Stromal cell of bone marrow (primary cell): ENCODE measurements around the gene ID4.
A peak's percentile ranks its signal among the peaks of the same experiment; 100 is the strongest.
"Not testable (repeated sequence)": the region's sequence is repeated elsewhere in the genome, so short reads cannot be mapped to it uniquely, and the experiment has no call there.

Experiments
- DNase-seq: peaks from one replicate; pipeline ENCODE4 v3.0.0-alpha.2; 2012; ENCODE audit warnings: low read depth

The ID4 gene

GRCh38 chr6:19833947-19834346, 3.2 kb upstream of the ID4 start:
- DNase-seq: no peak

DNA sequence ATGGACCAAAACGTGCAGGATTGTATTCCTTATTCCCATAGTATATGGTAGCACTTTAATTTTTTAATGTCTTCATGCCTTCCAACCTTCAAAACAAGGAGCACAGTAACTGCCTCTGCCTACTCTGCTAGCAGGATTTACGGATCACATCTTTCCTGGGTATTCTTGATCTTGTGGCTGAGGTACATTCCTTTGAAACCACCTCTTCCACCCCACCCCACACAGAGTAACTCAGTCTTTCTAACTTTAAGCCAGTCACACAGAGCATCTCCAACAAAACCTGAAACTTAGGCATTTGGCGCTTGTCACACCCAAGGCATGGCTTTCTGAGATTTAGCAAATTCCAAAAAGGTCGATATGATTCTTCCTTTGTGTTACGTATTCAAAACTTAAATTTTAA, 2.3 kb upstream of the ID4 start:
- no peak for DNase-seq

DNA sequence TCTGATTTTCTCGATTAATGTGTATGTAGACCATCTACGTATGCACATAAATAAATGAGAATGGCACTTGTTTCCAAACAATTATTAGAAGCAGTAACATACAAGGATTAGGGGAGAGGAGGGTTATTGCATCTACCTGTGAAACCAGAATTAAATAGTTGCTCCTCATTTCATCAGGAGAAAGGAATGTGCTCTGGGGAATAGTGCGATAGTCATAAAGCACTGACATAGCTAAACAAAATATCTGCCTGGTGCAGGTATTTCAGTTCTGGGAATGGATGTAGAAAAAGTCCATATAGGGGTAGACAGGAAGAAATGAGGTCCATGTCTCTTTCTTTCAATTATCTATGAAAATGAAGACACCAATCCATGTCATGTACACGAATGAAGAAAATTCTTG, 1.6 kb upstream of the ID4 start:
- DNase-seq: no peak

- no peak for DNase-seq
Measured at GRCh38 chr6:19837511-19838441, 606 bp downstream of the ID4 start.

GRCh38 chr6:19838442-19839236, 1.5 kb downstream of the ID4 start:
- DNase-seq: no peak

GRCh38 chr6:19839237-19839546, 2.0 kb downstream of the ID4 start:
- DNase-seq: no peak

GRCh38 chr6:19839788-19840187, 2.6 kb downstream of the ID4 start:
- no peak for DNase-seq

DNA sequence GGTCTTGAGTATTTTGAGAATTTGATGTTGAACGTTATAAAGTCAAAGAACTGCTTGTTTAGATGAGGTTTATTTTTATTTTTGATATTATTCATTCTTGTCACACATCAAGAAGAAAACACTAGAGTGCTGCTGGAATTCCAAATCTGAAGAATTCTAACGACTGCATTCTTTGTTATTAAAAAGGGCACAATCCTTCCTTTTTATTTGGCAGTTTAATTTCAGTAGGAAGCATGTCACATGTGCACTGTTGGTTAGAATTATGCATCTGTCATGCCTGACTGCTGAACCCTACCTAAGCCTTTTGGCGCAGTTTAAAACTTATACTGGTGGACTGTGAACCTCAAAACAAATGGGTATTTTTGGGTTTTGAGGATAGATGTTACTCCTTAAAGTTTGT, 4.0 kb downstream of the ID4 start:
- no peak for DNase-seq

DNA sequence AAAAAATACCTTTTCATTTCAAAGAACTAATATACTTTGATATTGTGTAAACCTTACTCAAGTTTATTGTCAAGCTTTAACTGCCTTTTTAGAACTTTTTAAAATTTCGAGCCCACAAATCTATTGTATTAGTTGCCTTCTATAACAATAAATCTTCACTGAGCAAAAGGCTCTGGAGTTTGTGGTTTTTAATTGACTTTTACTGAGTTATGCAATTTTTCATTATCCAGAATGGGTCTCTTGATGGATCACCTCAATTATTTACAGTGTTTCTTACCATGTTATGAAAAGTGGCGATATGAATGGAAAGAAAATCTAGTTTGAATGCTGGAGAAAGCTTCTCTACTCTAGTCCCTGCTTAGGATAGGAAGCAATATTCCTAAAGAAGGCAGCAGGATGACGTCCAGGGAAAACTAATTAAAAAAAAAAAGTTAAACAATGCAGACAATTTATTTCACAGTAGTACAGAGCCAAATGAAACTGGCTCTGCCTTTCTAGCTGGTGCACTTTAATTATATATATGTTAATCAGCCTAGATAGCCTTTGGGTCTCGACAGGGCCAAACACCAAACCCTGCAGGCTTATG, 5.0 kb downstream of the ID4 start:
- no peak for DNase-seq

DNA sequence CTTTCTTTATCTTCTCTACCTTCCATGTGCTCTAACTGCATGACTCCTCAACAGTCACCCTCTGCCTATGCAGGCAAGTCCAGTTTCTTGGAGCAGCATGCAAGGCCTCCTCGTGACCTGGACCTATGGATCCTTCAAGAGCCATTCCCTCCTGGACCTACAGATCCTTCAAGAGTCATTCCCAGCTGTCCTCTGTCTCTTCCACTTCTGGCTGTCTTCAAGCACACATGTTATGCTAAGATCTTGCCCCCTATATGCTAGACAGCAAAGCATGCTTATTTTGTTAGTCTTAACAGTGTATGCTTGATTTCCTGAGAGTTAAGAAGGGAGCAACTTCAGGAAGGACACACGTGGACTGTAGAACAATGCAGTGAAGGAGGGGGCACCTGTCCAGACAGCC, 7.5 kb downstream of the ID4 start:
- DNase-seq: no peak

- DNase-seq: peak; percentile 84
Measured at GRCh38 chr6:19845266-19846041, 8.3 kb downstream of the ID4 start.

- DNase-seq: no peak
Measured at GRCh38 chr6:19848465-19849029, 11.4 kb downstream of the ID4 start.

DNA sequence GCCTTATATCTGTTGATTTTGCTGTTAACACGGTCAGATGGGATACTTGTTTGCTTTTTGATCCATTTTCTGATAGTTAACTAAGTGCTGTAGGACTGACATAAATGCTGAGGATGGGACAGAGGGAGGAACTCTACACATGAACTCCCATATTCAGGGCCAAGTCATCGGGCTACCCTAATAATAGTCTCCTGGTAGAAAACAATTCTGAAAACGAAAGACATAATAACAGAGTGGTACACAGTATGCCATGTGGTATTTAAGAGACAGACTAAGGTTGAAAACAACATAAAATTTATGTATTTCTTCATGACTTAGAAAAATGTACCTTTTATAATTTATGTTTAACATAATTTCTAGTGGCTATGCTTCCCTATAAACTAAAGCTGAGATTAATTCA, 12.0 kb downstream of the ID4 start:
- no peak for DNase-seq

GRCh38 chr6:19849755-19850154, 12.6 kb downstream of the ID4 start:
- no peak for DNase-seq

GRCh38 chr6:19851241-19852089, 14.3 kb downstream of the ID4 start:
- DNase-seq: peak; percentile 70

DNA sequence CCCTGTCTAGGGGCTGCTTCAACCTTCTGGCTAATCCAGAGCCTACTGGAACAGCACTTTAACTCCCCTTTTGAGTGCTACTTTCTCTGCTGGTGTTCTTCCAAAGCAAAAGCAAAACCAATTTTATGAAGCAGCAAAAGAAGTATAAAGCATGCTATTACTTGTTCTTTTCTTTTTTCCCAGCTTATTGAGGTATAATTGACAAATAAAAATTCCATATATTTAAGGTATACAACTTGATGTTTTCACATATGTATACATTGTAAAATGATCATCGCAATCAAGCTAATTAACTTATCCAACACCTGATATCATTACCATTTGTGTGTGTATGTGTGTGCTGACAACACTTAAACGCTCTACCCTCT, 14.9 kb downstream of the ID4 start:
- DNase-seq: no peak

GRCh38 chr6:19852927-19853326, 15.8 kb downstream of the ID4 start:
- DNase-seq: no peak

- not testable (repeated sequence) for DNase-seq
Measured at GRCh38 chr6:19854421-19855015, 17.3 kb downstream of the ID4 start.

DNA sequence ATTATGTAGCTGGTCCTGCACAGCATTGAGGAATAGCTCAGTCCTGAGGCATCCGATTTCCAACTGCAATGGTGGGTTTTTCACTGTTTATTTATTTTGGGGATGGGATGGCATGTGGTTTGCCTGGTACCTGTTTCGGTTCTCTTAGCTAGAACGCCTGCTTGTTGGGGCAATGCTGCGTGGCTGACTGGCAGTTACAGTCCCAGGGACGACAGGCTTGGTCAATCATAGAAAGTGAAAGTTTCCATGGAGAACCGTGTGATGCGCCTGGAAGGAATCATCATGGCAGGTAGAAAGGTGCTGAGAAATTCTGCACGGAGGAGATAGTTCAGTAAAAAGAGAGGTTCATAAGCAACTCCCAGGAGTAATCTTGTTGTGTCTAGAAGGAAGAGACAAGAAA, 18.4 kb downstream of the ID4 start:
- DNase-seq: no peak

DNA sequence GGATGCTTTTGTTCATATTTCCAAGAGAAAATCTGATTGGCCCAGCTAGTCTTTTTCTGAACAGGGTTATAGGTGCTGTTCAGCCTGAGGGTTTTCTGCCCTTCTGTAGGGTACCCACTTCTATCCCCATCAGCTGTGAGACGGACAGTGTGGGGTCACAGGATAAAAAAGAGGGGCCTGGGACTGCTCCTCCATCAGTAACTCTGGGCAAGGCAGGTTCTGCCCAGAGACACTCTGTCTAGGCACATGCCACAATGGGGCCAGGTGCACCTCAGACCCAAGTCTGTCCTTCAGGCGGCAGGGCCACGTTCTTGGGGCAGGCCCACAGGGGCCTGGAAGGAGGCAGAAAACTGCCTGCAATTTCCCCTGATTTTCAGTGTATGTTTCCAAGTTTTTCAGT, 20.0 kb downstream of the ID4 start:
- no peak for DNase-seq

- DNase-seq: no peak
Measured at GRCh38 chr6:19857703-19858102, 20.5 kb downstream of the ID4 start.
